Testis (tissue), 2 donors: Measurements from ENCODE around the gene UCK2.

Source experiments
- POLR2A ChIP-seq: fragments of 450-650 bp; IDR thresholded peaks from one replicate; pipeline ENCODE4 v1.6.1; 2017; ENCODE audit warnings: antibody characterized with exemption, mild to moderate bottlenecking, moderate library complexity
- TF ChIP-seq, protein P1 (sequence below), 3 experiments: fragments of 450-650 bp in 2 of 3; fragments of 200-600 bp in 1 of 3; sonication (generic) in 1 of 3; IDR thresholded peaks; one replicate each; pipeline ENCODE4 v1.5.1; 2016 to 2019; ENCODE audit warnings: antibody characterized with exemption in 3 of 3, mild to moderate bottlenecking in 2 of 3, moderate library complexity in 1 of 3

DNA sequence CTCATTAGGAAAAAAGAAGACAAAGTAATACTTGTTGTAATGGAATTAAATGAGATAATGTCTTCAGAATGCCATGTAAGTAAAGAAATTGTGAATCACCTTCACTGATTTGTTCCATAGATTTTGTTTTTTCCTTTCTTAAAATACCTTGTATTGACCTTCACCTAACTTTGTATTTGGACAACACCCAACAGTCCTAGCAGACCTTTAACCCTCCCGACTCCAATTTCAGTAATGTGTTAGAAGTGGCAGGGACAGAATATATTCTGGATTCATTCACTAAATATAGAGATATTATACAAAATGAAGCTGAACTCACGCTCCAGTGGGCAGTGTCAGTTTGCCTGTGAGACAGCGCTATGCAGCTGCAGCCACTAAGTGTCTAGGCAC lies 57.9 kb downstream of the UCK2 start:
- TF ChIP-seq, protein P1, sequence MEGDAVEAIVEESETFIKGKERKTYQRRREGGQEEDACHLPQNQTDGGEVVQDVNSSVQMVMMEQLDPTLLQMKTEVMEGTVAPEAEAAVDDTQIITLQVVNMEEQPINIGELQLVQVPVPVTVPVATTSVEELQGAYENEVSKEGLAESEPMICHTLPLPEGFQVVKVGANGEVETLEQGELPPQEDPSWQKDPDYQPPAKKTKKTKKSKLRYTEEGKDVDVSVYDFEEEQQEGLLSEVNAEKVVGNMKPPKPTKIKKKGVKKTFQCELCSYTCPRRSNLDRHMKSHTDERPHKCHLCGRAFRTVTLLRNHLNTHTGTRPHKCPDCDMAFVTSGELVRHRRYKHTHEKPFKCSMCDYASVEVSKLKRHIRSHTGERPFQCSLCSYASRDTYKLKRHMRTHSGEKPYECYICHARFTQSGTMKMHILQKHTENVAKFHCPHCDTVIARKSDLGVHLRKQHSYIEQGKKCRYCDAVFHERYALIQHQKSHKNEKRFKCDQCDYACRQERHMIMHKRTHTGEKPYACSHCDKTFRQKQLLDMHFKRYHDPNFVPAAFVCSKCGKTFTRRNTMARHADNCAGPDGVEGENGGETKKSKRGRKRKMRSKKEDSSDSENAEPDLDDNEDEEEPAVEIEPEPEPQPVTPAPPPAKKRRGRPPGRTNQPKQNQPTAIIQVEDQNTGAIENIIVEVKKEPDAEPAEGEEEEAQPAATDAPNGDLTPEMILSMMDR (IDR thresholded peaks at IDR 0.05), result no peak
- TF ChIP-seq POLR2A, result no peak
